ENCODE measurements around the gene TFF2.
A peak's percentile ranks its signal among the peaks of the same experiment; 100 is the strongest.

The TFF2 gene

GRCh38 chr21:42343963-42344510, 6.8 kb downstream of the TFF2 start:
- DNase-seq = no peak

DNA sequence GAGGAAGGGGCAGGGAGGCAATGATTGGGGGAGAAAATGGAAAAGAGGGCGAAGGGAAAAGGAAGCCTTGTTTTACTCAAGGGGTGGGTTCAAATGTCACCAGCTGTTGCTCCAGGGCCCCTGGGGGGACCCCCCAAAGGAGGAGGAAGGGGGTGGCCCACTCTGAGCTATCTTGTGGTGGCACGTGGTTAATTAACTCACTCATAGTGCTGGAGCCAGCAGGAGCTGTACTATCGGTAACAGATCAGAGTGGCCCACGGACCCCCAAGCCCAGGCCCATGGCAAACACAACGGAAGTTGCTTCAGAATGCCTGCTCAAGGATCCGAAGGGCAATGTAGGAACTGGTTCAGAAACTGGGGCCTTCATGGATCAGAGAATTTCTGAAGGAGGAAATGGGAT, 7.2 kb downstream of the TFF2 start:
- DNase-seq = no peak

GRCh38 chr21:42343101-42343500, 7.7 kb downstream of the TFF2 start:
- DNase-seq = no peak

- DNase-seq = no peak
These were observed 8.8 kb downstream of the TFF2 start for GRCh38 chr21:42341776-42342542.

- no peak for DNase-seq
These were observed 10.4 kb downstream of the TFF2 start for GRCh38 chr21:42340187-42341050.

DNA sequence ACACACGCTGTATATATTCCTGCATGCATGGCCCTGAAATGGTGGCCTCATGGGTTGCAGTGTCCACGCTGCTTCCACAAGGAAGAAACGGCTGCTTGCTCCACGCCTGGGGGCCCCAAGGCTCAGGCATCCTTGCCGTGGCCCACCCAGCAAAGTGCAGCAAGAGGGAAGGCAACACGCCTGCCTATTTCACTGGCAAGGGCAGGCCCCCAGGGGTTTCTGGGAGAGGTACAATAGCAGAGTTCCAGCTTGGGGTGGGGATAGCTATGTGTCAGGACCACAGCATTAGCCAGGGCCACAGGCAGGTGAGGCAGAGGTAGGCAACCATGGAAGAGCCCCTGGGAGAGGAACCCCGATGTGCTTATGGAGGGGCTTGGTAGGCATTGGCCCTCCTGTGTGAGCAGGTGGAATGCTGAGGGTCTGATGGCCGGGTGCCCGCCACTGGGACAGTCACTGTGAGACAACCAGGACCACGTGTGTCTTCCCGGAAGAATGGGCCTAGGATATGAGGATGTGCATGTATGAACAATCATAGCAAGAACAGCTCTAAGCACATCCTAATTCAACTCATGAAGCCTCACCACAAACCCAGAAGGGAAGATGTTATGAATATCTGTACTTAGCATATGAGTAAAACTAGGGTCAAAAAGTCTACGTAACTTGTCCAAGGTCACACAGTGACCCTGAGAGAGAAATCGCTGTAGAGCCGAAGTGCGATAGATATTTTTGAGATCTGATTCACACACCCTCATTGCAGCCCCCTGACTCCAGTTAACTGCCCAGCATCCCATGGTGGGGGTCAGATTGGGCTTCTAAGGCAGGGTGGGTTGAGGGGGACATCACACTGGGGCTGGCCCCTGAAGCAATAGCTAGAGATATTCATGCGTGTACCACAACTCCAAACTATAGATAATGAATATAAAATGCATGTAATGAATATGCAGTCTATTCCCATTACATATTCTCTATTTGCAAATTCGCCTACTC, 11.8 kb downstream of the TFF2 start:
- no peak for DNase-seq

- DNase-seq = peak; percentile 77
These were observed 12.7 kb downstream of the TFF2 start for GRCh38 chr21:42337830-42338728.

GRCh38 chr21:42337276-42337675, 13.5 kb downstream of the TFF2 start:
- DNase-seq = no peak

DNA sequence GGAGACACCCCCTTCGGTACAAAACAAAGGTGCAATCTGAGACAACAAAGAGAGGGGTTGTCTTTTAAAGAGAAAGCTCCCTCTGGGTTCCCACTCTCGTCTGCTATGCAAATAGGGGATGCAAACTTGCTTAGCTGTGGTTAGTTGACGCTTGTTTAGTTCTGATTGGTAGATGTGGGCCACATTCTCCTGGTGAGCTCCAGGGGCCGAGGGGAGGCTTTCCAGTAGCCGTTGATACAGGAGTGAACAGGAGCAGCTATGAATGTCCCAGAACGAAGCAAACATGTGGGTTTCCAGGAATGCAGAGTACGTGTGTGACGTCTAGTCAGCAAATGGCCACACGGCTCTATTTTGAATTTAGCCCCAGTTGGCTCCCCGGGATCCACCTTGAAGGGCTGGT, 14.7 kb downstream of the TFF2 start:
- DNase-seq = no peak

GRCh38 chr21:42332557-42333317, 18.1 kb downstream of the TFF2 start:
- DNase-seq = no peak

DNA sequence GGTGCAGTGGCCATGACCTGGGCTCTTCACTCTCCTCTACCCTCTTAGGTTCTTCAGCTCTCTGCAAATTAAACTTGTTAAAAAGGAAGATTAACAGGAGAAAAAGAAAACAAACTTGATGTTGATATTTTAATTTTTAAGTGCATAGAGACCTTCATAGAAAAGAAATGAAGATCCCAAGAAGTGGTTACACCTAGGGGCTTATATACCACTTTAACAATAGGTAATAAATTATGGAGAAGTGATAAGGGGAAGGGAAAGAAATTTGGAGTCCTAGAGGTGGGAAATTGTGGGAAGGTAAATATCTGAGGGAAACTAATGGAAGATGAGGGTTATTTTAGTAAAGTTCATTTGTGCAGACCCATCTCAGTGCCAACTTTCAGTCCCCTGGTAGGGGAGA, 19.1 kb downstream of the TFF2 start:
- no peak for DNase-seq

- DNase-seq = no peak
These were observed 20.1 kb downstream of the TFF2 start for GRCh38 chr21:42330380-42331371.

DNA sequence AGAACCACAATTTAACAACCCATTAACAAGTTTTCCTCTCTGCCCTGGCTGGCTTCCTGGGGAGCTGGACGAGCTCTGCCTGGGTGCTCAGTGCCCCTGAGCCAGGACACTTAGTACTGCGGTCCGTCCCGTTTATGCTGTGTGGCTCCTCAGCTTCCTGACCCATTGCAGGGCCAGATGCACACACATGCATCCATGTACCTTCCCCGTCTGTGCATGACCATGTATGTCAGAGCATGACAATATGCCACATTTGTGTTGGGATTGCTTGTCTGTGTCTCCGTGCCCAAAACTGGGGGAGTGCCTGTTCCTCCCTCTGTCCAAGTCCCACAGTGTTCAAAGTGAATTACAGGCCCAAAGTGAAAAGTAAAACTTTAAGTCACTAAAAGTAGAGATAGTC, 25.9 kb downstream of the TFF2 start:
- DNase-seq = no peak

DNA sequence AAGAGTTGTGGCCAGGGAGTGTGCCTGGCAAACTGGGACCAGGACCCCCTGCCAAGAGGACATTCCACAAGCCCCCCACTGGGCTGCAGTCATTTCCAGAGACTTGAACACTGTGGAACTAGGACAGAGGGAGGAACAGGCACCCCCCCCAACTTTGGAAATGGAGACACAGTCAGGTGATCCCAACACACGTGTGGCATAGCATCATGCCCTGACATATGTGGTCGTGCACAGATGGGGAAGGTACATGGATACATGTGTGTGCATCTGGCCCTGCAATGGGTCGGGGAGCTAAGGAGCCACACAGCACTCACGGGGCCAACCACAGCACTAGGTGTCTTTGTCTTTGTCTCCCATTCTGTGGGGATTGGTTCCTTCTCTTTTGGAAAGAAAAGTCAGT, 28.9 kb downstream of the TFF2 start:
- DNase-seq = no peak

DNA sequence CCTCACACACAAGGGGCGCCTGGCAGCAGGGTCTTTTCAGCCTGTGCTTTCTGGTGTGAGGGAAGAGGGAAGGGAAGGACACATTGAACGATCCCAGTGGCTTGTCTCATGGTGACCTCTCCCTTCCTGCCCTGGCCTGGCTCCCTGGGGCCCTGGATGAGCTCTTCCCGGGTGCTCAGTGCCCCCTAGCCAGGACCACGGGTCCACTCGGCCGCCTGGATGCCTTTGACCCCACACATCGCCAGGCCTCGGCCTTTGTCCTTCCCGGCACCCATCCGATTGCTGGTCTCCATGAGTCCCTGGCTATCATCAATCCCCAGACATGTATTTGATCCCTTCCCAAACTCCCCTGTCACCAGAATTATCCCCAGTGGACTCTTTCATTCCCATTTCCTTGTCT, 29.6 kb downstream of the TFF2 start:
- no peak for DNase-seq

DNA sequence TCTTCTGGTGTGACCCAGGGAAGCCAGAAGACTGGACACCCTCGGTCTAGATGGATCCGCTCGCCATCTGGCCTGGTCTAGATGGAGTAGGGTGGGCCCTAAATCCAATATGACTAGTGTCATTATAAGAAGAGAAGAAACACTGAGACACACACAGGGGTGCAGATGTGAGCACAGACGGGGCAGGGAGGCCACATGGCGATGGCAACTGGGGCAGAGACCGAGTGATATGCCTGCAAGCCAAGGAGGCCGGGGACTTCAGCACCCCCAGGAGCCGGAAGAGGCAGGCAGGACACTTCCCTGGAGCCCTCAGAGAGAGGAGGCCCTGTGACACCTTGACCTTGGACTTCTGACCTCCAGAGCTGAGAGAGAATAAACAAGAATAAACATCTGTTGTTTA, 30.0 kb downstream of the TFF2 start:
- DNase-seq = no peak

GRCh38 chr21:42319851-42320572, 30.8 kb downstream of the TFF2 start:
- no peak for DNase-seq

DNA sequence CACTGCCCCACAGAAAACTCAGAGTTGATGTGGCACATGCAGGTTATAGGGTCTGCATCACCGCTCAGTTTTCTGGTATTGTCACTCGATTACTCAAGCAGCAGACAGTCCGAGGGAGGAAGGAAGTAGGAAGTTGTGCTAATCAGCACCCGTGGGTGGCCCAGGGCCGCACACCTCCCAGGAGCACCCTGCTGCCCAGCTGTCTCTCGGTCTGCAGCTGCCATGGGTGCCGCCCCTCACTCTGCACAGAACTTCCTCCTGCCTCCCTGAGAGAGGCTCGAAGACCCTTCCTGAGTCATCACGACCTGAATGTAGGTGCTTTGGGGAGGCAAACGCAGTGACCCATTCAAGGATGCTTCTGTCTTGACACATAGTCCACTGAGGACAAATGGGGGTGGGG, 31.4 kb downstream of the TFF2 start:
- DNase-seq = no peak
